Heart left ventricle (tissue), 16 donors: Measurements from ENCODE around the gene TSPOAP1. TPM values are rescaled to one million over a fixed set of nuclear protein-coding genes. Genes with fewer than 3 reads are reported as not detected.

Experiments
- ATAC-seq, 4 donors: fragments of 200-7000 bp; cut with Tn5 transposase; one replicate each; pipeline ENCODE4 v1.9.1; 2020 to 2022; ENCODE audit warnings: moderate library complexity in 4 of 4, mild to moderate bottlenecking in 3 of 4, moderate number of reproducible peaks in 1 of 4
- DNase-seq, 5 donors: peaks; one replicate each; pipeline ENCODE4 v3.0.0-alpha.2; 2020
- H3K27ac ChIP-seq, 12 donors: fragments of 200-600 bp; sonication (generic) in 4 of 12; one replicate each; pipeline versions ENCODE4 v1.5.0 to v1.8.0; 2016 to 2022; ENCODE audit warnings: mild to moderate bottlenecking in 2 of 12
- H3K27me3 ChIP-seq, 9 donors: fragments of 200-600 bp; sonication (generic) in 2 of 9; one replicate each; pipeline versions ENCODE4 v1.5.1 to v1.8.0; 2016 to 2022; ENCODE audit warnings: mild to moderate bottlenecking in 3 of 9
- H3K36me3 ChIP-seq, 9 donors: fragments of 200-600 bp; sonication (generic) in 2 of 9; one replicate each; pipeline versions ENCODE4 v1.5.0 to v1.8.0; 2018 to 2022; ENCODE audit warnings: mild to moderate bottlenecking in 2 of 9
- H3K4me1 ChIP-seq, 12 donors: fragments of 200-600 bp; sonication (generic) in 4 of 12; one replicate each; pipeline versions ENCODE4 v1.5.0 to v1.8.0; 2016 to 2022; ENCODE audit warnings: mild to moderate bottlenecking in 3 of 12
- H3K4me3 ChIP-seq, 12 donors: fragments of 200-600 bp; sonication (generic) in 4 of 12; one replicate each; pipeline versions ENCODE4 v1.5.0 to v1.8.0; 2017 to 2022; ENCODE audit warnings: mild to moderate bottlenecking in 9 of 12, moderate library complexity in 4 of 12
- H3K9me3 ChIP-seq, 12 donors: fragments of 200-600 bp; sonication (generic) in 4 of 12; one replicate each; pipeline versions ENCODE4 v1.5.0 to v1.8.0; 2016 to 2022; ENCODE audit warnings: mild to moderate bottlenecking in 1 of 12
- POLR2A ChIP-seq, 2 donors: fragments of 450-650 bp; IDR thresholded peaks; one replicate each; pipeline ENCODE4 v1.6.1; 2017; ENCODE audit warnings: antibody characterized with exemption in 2 of 2, mild to moderate bottlenecking in 2 of 2, moderate library complexity in 2 of 2
- WGBS, 4 donors: extraction: QIAGEN DNeasy Blood & Tissue Kit in 2 of 4; methylation state at CpG; one replicate each; pipeline versions ENCODE4 v1.1.5 to v1.1.7; 2013 to 2018; 5-methylcytosine and 5-hydroxymethylcytosine counted together
- intact Hi-C, 10 donors: fragments of 100-400 bp; cut with DNase I; formaldehyde crosslinking; loops; one replicate each; pipeline versions ENCODE4 v1.11.1 to v1.14.2; 2022
- polyA plus RNA-seq, 2 donors: library from polyadenylated mRNA; stranded (reverse); fragments of 200-250 nt; gene quantifications; one replicate each; pipeline ENCODE4 v1.2.3, GENCODE V29; 2013
- total RNA-seq, 9 donors: library from RNA; depleted of rRNA in 2 of 9; stranded (reverse); fragments of >200 nt in 2 of 9; fragmentation: NEBNext Ultra II Directional in 3 of 9; extraction: Animal tissue kit (Norgen Biotek cat#: 25700) in 3 of 9; gene quantifications; one replicate each; pipeline versions ENCODE4 v1.1.0 to v1.2.4, GENCODE V29; 2016 to 2023
- TF ChIP-seq, protein P1 (sequence below), 12 donors: fragments of 200-600 bp; sonication (generic) in 4 of 12; IDR thresholded peaks; one replicate each; pipeline versions ENCODE4 v1.5.0 to v1.8.0; 2018 to 2022; ENCODE audit warnings: antibody characterized with exemption in 12 of 12, mild to moderate bottlenecking in 5 of 12
- donor health status: ischemic (EF 13 %, LVEDD 7.1; RV severe dilation, severe dysfunction).
- donor health status: healthy with polysubstance abuse.
- donor health status: DM: no; HTN: yes; CAD: no.
- donor health status: DM: no; HTN: no; CAD: no.
- donor health status: ischemic (EF 25% LVEDD 6.9; RV normal size, moderate dysfunction).
- donor health status: ischemic (EF 25% LVEDD 5.7; RV mildly dilated, moderate dysfunction).
- donor health status: healthy.
- donor health status: DM: yes; HTN: yes; CAD: no.
- donor health status: ischemic (EF 35%, LVEDD 5.7; RV mildly dilated, moderate dysfunction).
- donor health status: nonischemic (EF 11% LVEDD 7.7; RV severe dilation, severe dysfunction).
- donor health status: DM: yes; HTN: yes; CAD: no.
- donor health status: PGD.
- donor health status: ischemic (EF 29% LVEDD 5.4; RV normal size, mild dysfunction).
- donor health status: nonischemic (EF 23%, LVEDD 6.1; RV moderate dilation, normal function).

Gene TSPOAP1
- total and polyA plus RNA-seq, 11 donors: 1.6 to 23.1 (median 13.3) TPM

DNA sequence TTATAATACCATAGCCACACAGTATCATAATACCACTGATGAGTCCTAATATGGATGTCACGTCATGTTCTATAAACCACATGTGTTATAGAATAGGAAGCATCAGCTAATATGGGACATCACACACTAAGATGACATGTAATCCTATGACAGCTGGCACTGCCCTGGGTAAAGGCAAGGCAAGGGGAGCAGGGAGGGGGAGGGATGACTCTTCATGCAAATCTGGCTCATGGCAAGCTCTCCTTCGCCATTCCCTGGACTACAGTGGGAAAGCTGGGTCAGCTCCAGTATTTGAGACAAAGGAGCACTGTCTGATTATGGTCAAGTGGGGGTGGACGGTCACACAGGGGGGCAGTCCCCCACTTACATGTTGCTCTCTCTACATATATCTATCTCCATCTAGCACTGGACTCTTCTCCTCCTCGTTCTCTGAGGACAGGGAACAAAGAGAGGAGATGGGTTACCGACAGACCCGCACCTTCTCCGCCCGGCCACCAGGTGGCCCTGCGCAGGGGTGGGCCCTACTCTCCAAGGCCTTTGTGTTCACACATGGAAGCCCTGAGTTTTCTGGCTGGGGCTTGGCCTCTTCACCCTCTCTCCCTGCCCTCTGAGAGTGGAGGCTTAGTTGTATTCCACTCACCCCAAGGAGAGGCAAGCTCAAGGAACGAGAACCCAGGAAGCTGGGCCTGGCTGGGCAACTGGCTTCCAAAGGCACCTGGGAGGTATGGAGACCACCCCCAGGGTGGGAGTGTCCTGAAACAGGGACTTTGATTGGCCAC lies 24.4 kb downstream of the TSPOAP1 start:
- Histone ChIP-seq H3K4me3 (no peak overlapping the region), H3K4me1 (peaks cover 0 to 4% (median 0%) of the 10 kb centered on the region in 12 donors), H3K9me3 (peaks cover 0 to 2% (median 0%) of the 10 kb centered on the region in 12 donors), H3K36me3 (no peaks in the 10 kb centered on the region), H3K27me3 (peaks cover 0 to 4% (median 0%) of the 10 kb centered on the region in 9 donors), H3K27ac (no peak overlapping the region)
- no peak for TF ChIP-seq POLR2A (IDR thresholded peaks at IDR 0.05)
- TF ChIP-seq, protein P1, sequence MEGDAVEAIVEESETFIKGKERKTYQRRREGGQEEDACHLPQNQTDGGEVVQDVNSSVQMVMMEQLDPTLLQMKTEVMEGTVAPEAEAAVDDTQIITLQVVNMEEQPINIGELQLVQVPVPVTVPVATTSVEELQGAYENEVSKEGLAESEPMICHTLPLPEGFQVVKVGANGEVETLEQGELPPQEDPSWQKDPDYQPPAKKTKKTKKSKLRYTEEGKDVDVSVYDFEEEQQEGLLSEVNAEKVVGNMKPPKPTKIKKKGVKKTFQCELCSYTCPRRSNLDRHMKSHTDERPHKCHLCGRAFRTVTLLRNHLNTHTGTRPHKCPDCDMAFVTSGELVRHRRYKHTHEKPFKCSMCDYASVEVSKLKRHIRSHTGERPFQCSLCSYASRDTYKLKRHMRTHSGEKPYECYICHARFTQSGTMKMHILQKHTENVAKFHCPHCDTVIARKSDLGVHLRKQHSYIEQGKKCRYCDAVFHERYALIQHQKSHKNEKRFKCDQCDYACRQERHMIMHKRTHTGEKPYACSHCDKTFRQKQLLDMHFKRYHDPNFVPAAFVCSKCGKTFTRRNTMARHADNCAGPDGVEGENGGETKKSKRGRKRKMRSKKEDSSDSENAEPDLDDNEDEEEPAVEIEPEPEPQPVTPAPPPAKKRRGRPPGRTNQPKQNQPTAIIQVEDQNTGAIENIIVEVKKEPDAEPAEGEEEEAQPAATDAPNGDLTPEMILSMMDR (IDR thresholded peaks at IDR 0.05): peak; percentile 43 to 67 (median 54)
- 45 to 55% (median 51%) methylated on average over 10 of the region's 10 CpGs for WGBS, 4 donors
- peak; percentile 56 to 75 (median 60) for ATAC-seq
- peak in 1 of 5 donors; percentile 27 for DNase-seq
- intact Hi-C loops: loop anchor here in 2 of 10 donors (10.0 kb wide), 1 partner anchor 141 kb away; no protein-coding TSS in a partner anchor

DNA sequence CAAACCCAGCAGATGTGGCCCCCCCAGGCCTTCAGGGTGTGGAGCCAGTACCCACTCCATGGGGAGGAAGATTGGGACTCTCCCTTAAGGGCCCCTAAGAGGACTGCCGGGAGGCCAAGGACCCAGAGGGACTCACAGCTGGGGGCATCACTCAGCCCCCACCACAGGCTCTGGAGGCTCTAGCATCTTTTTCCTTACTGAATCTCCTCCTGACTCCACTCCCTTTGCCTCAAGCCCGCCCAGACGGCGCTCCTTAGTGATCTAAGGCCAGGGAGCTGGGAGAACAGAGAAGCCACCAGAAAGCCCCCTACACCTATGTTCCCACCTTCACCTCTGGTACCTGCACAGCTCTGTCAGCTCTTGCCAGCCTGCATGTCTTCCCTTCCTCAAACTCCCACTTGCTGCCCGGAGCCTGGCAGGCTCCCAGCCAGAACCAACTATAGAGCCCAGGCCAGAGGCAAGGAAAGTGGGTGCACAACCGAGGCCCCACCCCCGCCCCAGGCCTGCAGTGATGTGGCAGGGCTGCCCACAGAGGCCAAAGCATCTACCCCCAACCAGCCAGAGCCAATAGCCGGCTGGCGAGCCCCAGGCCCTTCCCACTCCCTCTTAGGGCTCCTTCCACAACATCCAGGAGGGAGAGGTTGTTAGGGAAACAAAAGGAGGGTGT lies 25.5 kb downstream of the TSPOAP1 start:
- ATAC-seq (no peak), DNase-seq (peak in 1 of 5 donors; percentile 5)
- Histone ChIP-seq H3K4me3 (no peak overlapping the region), H3K9me3 (peaks cover 0 to 10% (median 0%) of the 10 kb centered on the region in 12 donors), H3K27ac (no peak overlapping the region), H3K4me1 (peaks cover 0 to 4% (median 0%) of the 10 kb centered on the region in 12 donors), H3K36me3 (no peaks in the 10 kb centered on the region), H3K27me3 (peaks cover 0 to 4% (median 0%) of the 10 kb centered on the region in 9 donors)
- TF ChIP-seq POLR2A (IDR thresholded peaks at IDR 0.05): no peak
- TF ChIP-seq, protein P1 (IDR thresholded peaks at IDR 0.05): no peak
- 70 to 84% (median 80%) methylated on average over 8 to 9 of the region's 9 CpGs for WGBS, 4 donors
- intact Hi-C loops: loop anchor here in 2 of 10 donors (10.0 kb wide), 1 partner anchor 142 kb away; no protein-coding TSS in a partner anchor

DNA sequence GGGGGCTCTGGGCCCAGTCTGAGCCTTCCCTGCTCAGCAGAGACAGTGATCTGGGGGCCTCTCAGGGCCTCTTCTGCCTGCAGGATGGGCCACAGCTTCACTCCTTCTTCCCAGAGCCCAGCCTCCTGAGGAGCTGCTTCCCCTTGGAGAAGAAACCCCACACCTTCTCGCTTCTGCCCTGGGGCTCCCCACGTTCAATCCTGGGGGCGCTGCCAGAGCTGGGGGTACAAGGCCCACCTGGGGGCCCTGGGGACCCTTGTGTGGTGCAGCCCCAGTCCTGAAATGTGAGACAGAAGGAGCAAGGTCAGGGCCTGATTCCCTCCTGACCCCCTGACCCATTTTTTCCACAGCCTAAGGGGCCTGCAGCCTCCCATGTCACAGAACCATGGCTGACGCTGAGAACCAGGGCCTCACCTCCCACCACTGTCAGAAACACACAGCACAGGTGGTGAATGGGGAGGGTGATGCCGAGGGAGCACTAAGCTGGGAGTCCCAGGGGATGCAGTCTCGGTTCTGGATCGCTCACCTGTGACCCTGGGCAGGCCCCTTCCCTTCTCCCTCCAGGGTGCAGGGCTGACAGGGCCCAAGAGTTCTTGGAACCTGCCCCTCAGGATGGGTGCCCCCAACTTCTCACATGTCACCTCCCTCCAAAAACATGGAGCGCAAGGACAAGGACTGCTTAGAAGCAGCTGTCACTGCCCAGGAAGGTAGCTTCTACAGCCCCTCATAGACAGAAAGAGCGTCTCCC lies 26.2 kb downstream of the TSPOAP1 start:
- 80 to 97% (median 87%) methylated on average over 7 to 9 of the region's 9 CpGs for WGBS, 4 donors
- Histone ChIP-seq H3K4me1 (peaks cover 0 to 4% (median 0%) of the 10 kb centered on the region in 12 donors), H3K27me3 (peaks cover 0 to 4% (median 0%) of the 10 kb centered on the region in 9 donors), H3K9me3 (peaks cover 0 to 11% (median 0%) of the 10 kb centered on the region in 12 donors), H3K27ac (no peak overlapping the region), H3K4me3 (no peak overlapping the region), H3K36me3 (no peaks in the 10 kb centered on the region)
- DNase-seq (peak in 1 of 5 donors; percentile 8), ATAC-seq (no peak)
- TF ChIP-seq, protein P1 (IDR thresholded peaks at IDR 0.05): no peak
- no peak for TF ChIP-seq POLR2A (IDR thresholded peaks at IDR 0.05)
- intact Hi-C loops: loop anchor here in 2 of 10 donors (10.0 kb wide), 1 partner anchor 142 kb away; no protein-coding TSS in a partner anchor
